CD4-positive, alpha-beta T cell treated with Interferon alpha-2 for 1 hour (primary cell): ENCODE results near the gene CAMK2B.

Experiments used
- DNase-seq, 2 donors: peaks; one replicate each; pipeline ENCODE4 v3.0.0-alpha.2; 2020 to 2022

Gene CAMK2B

DNA sequence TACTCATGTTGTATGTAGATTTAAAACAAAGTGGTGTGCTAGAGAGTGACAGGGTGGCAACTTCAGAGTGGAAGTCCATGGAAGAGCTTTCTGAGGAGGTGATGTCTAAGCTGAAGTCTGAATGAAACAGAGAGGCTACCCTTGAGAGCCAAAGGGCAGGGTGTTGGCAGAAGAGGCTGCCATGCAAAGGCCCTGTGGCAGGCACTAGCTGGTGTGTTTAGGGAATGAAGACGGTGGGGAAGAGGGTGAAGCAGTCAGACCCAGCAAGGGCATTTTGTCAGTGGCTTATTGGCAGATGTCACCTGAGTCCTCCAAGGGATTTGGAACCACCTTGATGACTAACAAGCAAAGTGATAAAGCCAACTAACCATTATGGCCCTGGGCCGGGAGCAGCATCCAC, 3.7 kb upstream of the CAMK2B start:
- DNase-seq: no peak

DNA sequence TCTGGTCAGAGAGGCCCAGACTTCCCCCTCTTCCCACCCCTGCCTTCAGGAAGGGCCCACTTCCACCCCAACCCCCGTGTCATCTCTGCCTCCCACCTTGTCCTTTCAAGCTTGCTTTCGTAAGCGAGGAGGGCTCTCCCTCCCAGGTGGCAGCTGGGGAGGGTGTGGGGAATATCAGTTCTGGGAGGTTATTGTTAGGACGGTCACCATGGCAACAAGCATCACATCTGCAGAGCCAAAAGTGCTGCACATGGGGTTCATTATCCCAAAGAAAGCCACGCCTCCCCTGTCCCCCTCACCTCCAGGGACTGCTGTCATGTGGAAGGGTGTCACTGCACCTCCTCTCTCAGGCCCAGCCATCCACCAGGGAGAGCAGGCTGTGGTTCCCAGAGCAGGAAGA, 2.6 kb upstream of the CAMK2B start:
- DNase-seq: no peak

DNA sequence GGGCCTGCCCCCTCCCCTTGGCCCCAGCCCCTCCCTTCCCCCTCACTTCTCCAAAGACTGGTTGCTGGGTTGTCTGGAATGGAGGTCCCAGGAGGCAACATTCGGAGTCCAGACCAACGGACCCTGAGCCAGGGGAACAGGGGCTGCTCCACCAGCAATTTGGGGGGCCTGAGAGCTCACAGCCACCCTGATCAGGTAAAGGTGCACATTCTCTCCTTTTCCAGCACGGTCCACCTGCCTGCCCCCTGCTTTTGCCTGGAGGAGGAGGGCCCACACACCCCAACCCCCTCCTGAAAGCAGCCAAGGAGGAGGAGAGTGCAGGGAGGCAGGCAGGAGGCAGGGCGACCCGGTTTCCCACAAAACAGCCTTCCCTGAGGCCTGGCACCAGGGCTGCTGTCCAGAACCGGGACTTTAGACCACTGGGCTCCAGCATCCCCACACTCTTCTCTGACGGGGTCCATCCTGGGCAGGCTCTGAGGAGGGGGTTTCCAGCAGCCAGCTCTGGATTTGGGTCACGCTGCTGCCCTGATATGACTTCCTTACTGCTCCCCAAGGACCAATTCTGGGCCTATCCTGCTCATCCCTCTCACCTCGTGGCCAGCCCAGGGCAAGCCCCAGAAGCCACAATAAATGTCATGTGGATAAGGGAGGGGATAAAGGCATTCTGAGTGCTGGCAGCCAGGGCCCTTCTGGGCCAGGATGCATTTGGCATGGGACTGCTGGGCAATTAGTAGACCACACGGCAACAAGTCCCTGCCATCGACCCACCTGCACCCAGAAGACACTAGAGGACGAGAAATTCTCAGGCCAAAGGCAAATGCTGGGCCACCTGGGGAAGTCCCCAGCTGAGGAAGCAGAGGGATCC, 1.1 kb upstream of the CAMK2B start:
- DNase-seq: no peak

DNA sequence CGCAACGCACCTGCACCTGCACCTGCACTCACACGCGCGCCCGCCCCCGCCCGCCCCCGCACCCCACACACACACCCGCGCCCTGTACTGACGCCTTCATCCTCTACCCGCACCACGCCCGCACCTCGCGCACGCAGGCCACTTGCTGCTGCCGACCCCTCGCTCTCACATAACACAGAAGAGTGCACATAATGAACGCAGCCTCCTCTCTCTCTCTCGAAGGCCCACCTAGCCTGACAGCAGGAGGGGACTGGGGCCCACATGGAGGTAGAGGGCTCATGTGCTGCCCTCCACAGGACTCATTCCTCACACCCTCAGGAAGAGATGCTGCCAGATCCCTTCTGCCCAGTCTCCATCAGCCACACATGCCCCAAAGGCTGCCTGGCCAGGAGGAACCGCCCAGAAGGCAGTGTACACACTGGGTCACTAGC, 432 bp upstream of the CAMK2B start:
- DNase-seq: no peak

DNA sequence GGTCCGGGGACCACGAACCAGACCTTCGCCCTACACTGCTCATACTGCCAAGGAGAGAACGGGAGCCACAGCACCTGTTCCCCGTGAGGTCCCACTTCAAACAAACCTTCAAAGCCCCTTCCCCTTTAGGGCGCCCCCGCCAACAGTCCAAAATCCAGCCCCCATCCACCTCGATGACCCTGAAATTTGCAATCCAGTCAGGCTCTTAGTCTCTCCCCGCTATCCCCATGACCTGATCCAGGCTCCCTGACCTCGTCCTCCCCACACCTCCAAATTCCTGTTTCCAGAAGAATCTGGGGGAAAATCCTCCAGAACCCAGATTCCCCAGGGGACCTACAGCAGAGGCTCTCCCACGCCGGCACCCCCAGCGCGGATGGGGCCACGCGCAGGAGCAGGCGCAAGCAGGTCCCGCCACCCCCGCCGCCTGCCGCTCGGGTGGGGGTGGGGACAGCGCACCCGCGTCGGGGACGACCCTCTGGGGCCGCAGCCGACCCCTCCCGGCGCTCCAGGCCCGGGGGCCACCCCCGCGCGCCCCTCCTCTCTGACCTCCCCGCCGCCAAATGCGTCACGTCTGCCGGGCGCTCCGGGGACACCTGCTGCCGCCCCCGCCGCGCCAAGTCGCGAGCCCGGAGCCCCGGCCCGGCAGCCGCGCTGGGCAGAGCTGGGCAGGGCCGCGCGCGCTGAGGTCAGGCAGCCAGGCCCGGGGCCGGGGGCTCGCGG, 753 bp downstream of the CAMK2B start:
- DNase-seq: no peak

DNA sequence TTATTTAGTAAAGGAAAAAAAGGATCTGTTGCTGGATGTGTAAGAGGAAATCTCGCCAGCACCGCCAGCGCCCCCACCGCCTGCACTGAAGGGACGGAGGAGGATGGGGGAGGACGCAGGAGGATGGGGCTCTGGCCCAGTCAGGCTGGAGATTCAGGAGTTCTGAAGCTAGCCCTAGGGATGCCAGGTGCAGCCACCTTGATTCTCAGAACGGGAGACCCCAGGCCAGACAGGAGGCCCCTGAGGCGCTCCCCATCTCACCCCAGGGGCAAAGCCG, 1.3 kb downstream of the CAMK2B start:
- DNase-seq: no peak

DNA sequence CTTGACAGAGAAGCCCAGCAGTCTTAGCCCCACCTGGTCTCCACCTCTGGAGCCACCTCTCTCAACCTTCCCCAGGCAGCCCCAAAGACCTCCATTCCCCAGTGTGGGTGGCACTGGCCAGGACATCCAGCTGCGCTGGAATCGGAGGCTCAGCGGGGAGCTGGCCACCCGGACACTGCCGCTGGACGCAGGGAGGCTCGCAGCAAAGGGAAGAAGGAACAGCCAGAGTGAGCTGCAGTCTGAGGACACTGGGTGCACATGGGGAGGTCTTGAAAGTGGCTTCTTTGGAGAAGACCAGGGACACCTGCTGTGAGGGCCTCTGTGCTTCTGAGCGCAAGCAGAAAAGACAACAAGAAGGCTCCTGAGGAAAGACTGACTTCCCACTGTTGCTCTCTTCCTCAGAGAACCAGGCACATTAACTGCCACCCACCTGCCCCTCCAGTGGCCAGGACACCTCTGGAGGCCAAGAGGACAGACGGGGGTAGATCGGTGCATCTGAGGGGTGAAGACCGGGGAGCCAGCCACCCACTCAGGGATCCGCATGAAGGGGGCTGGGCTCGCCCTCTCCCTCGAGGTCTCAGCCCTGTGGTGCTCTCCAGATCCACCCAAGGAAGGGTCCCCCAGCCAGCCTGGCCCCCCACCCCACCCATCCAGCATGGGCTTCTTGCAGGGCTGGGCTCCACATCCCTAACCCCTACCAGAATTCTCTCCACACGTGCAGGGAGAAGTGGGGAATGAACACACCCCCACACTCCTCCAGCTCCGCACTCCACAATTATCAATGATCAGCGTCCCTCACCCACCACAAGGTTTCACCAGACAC, 1.8 kb downstream of the CAMK2B start:
- no peak for DNase-seq

DNA sequence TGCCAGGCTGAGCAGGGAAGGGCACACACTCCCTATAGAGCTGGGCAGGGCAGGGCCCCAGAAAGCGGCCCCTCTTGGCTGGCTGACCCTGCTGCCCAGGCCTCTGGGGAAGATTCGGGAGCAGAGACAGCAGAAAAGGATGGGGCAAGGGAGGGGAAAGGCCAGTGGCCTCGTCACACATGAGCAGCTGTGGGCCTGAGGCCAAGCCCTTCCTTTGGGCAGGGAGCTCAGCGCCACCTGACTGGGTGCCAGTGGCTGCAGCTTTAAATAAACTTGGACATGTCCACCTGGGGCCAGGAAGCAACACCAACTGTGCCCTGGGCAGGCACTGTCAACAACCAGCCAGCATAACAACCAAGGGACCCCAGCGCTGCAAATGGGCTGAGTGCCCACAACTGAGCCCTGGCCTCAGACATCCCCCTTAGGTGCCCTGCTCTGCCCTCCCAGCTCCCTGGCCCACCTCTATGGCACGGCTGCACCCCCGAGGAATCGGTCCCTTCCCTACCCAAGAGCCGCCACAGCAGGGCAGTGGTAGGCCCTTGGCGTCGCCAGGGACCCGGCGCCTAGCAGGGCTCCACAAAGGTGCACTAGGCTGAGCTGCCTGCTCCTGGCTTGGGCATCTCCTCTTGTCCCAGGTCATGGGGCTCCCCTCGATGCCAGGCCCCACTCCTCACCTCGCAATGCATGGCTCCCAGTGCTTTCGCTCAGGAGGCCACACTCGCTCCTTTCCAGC, 2.6 kb downstream of the CAMK2B start:
- DNase-seq: no peak

DNA sequence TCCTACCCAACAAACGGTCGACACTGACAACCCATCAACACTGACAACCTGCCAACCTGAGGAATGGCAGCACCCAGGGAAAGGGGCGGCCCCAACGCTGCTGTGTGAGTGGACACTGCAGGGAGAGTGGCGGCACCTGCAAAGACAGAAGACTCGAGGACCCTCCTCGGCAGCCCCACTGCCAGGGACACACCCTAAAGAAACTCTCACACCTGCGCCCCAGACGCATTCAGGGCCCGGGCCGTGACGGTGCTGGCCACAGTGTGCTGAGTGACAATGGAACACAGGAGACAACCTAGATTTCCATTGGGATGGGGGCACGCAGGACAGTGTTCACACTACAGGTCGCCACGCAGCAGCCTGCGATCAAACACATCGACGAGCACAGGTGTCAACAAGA, 3.6 kb downstream of the CAMK2B start:
- no peak for DNase-seq

DNA sequence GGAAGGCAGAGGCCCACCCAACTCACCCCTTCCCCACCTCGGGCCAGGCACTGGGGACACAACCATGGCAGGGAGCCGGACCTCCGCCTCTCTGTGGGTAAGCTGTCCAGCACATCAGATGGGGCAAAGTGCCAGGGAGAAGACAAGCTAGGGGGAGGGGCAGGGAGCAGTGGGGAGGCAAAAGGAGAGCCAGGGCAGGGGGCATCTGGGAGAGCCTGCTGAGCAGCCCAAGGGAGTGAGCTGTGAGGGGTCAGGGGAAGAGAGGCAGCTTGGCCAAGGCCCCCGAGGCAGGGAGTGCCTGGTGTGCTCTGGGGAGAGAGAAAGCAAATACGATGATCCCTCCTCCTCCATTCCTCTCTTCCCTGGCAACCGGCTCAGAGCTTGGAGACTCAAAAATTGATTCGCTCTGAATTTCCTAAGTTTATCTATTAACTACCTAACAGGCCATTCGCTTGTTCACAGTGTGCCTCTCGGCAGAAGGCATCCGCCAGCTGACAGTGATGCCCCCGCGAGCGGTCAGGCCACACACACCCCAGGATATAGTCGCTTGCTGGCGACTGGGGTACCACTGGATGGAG, 4.5 kb downstream of the CAMK2B start:
- DNase-seq: no peak

DNA sequence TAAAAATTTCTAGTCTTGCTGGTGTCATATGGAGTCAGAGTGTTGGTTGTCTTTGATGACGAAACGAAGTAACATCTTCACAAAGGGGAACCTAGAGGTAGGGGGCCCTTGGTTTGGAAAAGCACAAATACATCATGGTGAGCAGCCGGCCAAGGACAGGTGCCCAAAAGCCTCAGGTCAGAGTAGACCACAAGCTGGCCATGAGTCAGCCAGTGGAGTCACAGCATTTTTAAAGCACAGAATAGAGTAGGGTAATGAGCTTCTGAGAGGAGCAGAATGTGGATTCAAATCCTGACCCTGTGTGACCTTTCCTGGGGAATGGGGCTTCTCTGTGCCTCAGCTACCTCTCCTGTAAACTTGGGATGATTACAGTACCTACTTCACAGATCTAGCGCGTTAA, 5.3 kb downstream of the CAMK2B start:
- no peak for DNase-seq

DNA sequence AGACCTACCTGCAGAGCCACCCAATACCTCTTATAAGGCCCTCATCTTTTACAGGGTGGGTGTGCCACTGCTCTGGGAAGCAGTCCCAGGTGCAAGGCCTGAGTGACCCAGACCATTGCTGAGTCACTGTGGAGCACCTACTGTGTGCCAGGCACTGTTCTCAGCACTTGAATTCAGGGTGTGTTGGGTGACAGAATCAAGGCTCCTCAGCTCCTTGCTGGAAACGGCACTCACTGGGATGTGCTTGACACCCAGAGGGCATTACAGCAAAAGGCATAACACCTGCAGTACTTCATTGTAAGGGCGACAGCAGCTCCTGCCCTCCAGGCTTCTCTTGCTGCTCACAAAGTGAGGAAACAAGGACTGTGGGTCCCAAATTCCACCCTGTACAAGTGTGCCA, 7.1 kb downstream of the CAMK2B start:
- DNase-seq: no peak

DNA sequence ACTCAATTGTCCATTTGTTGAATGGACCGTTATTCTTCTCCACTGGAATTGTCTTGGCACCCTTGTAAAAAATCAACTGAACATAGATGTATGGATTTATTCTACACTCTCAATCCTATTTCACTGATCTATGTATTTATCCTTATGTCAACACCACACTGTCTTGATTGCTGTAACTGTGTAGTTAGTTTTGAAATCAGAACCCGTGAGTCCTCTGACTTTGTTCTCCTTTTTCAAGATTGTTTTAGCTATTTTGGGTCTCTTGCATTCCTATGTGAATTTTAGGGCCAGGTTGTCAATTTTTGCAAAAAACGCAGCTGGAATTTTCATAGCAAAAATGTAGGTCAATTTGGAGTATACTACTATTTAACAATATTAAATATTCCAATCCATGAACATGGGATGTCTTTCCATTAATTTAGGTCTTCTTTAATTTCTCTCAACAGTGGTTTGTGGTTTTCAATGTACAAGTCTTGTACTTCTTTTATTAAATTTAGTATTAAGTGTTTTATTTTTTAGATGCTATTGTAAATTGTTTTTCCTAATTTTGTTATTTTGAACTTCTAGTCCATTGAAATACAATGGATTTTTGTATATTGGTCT, 10.0 kb downstream of the CAMK2B start:
- no peak for DNase-seq

DNA sequence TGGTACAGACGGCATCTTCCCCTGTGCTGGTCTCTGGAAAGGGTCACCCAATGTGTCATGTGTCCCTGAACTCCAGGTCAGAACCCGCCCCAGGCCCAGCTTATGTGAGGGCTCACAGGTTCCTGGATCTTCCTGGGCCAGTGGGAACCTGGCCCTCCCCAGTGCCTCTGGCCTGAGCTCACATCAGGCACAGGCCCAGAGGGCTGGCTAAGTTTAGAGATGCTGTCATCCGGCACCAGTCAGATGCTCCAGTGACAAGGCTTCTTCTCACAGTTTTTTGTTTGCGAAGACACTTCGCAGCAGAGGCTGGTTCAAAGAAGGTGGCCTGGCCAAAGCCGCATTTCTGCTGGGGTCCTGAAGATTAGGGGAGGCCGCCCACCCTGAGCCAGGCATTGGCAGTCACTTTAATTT, 11.8 kb downstream of the CAMK2B start:
- DNase-seq: no peak

DNA sequence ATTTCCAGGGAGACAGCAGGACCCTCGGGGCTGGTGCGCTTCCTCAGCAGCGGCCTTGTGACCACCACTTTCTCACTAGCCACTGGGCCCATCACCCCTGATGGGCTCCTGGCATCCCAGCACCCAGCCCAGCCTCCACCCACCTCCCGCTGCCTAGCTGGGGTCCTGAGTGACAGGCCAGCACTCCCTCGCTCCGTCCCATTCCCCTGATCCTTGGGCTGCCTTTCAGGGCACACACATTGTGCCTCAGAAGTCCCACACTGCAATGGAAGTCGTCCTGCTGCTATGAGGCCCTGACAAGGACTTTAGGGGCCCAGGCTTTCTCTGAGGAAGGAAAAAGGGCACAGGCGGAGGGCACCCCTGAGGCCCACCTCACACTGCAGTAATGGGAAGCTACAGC, 12.4 kb downstream of the CAMK2B start:
- no peak for DNase-seq

DNA sequence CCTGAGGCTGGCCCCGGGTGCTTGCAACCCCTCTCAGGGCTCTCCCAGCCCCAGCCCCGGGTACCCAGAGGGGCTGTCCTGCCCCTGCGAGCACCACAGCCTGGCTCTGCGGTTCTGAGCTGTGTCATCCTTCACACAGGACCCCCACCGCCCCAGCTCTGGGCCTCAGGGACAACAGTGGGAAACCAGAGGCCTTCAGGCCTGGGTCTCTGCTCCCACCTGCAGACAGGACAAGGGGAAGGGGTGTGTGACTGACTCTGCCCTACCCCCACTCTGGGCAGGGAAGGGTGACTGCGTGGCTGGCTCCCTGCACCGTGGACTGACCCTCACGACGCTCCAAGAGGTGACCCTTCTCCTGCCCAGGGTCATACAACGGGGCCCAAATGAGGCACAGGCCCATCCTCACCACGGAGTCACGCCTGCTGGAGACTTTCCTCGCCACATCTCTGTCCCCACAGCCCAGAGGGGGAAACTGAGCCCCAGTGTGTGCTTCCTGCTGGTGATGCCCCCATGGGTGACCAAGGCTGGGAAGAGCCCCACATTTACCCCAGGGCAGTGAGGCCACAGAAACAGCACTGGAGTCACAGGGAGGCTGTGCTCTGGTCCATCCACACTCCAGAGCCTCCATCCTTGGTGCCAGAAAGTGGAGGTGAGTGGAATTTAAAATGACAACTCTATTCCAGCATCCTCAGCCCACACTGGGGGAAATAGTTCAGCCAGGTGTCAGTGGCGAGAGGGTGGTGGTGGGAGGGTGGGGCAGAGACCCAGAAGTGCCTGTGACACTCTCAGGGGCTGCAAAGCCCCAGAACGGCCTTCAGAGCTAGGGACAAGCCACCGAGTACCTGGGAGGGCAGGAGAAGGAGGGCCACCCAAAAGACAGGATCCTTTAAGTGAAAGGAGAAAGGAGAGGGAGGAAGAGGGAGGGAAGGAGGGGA, 13.6 kb downstream of the CAMK2B start:
- DNase-seq: no peak

DNA sequence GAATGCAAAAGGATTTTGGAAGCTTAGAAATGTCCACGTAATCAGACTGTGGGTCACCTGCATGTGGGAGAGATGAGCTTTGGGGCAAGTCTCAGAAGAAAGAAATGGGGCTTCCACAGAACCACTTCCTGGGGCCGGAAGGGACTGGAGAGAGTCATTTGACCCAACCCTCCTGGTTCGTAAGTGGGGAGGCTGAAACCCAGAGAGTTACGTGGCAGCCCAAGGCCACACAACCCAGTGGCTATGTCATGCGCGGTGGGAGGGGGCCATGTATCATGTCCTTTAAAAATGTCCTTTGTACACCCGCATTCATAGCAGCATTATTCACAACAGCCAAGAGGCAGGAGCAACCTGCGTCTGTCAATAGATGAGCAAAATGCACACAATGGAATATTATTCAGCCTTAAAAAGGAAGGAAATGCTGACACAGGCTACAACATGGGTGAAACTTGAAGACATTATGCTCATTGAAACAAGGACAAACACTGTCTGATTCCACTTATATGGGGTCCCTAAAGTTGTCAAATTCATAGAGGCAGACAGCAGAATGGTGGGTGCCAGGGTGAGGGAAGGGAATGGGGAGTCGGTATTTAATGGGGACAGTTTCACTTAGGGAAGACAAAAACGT, 15.1 kb downstream of the CAMK2B start:
- DNase-seq: no peak

DNA sequence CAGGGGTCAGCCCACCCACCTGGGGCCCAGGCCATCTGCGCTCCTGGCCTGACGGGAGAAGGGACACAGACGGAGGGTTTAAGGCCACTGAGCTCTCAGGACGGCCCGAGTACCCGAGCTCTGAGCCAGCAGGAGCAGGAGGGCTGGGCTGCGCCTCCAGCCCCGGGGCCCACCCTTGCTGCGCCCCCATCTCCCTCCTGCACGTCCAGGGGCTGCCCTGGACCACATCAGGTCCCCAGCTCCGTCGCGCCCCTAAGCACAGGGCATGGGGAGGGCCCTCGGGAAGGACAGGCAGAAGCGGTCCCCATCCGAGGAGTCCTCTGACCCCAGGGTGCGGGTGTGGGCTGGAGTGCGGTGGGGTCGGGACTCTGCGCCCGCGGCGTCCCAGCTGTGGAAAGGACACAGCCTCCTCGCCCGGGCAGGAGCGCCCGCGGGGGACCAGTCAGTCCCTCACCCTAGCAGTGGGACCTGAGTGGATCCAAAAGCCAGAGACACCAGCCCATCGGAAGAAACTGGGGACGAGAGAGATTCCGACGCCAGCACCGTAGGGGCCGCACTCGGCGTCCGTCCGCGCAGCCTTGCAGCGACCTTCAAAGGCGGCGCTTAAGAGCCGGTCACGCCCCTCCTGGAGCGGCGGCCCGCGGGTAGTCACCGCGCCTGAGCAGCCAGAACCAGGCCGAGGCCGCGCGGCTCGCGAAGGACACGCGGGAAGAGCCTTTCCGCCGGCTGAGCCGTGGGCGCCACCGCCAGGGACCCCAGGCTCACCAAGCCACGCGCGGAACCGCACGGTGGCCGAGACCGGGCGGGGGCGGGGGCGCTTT, 15.9 kb downstream of the CAMK2B start:
- peak; percentile 13 to 14 for DNase-seq

DNA sequence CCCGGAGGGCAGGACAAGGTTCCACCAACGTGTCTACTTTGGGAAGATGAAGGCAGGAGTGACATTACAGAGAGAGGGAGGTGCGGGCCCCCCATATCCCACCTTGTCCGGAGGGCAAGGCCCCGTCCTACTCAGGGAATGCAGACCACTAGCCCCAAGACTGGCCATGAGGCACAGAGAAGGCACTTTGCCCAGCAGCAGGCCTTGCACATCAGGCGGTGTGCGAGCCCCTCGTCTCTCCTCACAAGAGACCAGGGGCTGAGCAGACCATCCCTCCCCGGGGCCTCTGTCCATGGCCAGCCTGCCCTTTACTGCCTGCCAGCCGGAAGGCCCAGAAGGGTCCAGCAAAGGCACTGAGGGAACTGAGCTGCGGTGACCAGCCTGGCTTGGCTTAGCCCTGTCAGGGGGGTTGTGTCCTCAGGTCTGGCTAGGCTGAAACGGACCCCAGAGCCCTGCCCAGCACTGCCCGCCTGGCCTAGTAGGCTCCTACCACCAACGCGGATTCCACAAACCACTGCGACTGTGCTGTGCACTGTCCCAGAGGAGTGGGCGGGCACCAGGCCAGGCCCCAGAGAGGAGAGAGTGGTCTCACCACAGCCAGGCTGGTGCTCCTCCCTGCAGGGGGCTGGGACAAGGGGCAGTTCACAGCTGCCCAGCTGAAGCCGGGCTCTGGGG, 16.7 kb downstream of the CAMK2B start:
- DNase-seq: no peak
